ENCODE measurements around the gene TRAPPC8. TPM values are rescaled to one million over a fixed set of nuclear protein-coding genes. Genes with fewer than 3 reads are reported as not detected.

Gene TRAPPC8
- total and polyA plus RNA-seq, 5 donors from 2014 or later = 15.5 to 45.4 (median 21.2) TPM

Other genes with a start within 250 kb of the TRAPPC8 start
- gene SLC25A52, start 182.2 kb downstream of the TRAPPC8 start, total RNA-seq = not detected
- gene SLC25A52, start 182.2 kb downstream of the TRAPPC8 start, polyA plus RNA-seq = not detected
- gene RNF125, start 75.7 kb upstream of the TRAPPC8 start, total RNA-seq = 81.7 TPM
- 10 to 100 TPM; 50.6 to 70.6 (median 61.5) TPM for gene RNF125, start 75.7 kb upstream of the TRAPPC8 start, polyA plus RNA-seq
- 94.8 TPM for gene RNF138, start 148.7 kb upstream of the TRAPPC8 start, total RNA-seq
- gene RNF138, start 148.7 kb upstream of the TRAPPC8 start, polyA plus RNA-seq = 10 to 100 TPM; 62.1 to 92.9 (median 86.2) TPM
- 0.42 TPM for gene MEP1B, start 246.9 kb upstream of the TRAPPC8 start, total RNA-seq
- not detected for gene MEP1B, start 246.9 kb upstream of the TRAPPC8 start, polyA plus RNA-seq

Data from CD4-positive, CD25-positive, alpha-beta regulatory T cell (primary cell).